Skeletal muscle satellite cell (primary cell): ENCODE measurements around the gene PPIL1.

ENCODE experiments used
- H3K27me3 ChIP-seq: 2 replicates; pipeline ENCODE4 v1.7.0; 2013; ENCODE audit warnings: low read length; ENCODE audit not compliant: control insufficient read depth, insufficient read depth
- H3K36me3 ChIP-seq: 2 replicates; pipeline ENCODE4 v1.7.0; 2013; ENCODE audit warnings: mild to moderate bottlenecking, control low read depth, low read length; ENCODE audit not compliant: insufficient read depth
- H3K4me1 ChIP-seq: 2 replicates; pipeline ENCODE4 v1.7.0; 2013; ENCODE audit warnings: low read length; ENCODE audit not compliant: control insufficient read depth, insufficient read depth
- H3K4me2 ChIP-seq: 2 replicates; pipeline ENCODE4 v1.7.0; 2013; ENCODE audit warnings: mild to moderate bottlenecking, low read length
- H3K4me3 ChIP-seq: 2 replicates; pipeline ENCODE4 v1.7.0; 2013; ENCODE audit warnings: low read length
- H3K9ac ChIP-seq: 2 replicates; pipeline ENCODE4 v1.7.0; 2013; ENCODE audit warnings: mild to moderate bottlenecking, low read depth, low read length, moderate library complexity
- H3K9me3 ChIP-seq: replicated peaks from 2 replicates; pipeline ENCODE4 v1.7.0; 2013; ENCODE audit warnings: mild to moderate bottlenecking, control low read depth, low read length

Gene PPIL1

GRCh38 chr6:36888115-36888643 lies 13.6 kb upstream of the PPIL1 start:
- peaks cover 11% of the 10 kb centered on the region for H3K4me1 ChIP-seq
- H3K27me3 ChIP-seq, result no peaks in the 10 kb centered on the region
- no peak overlapping the region for H3K9ac ChIP-seq
- H3K4me2 ChIP-seq, result no peak overlapping the region
- no peak overlapping the region for H3K4me3 ChIP-seq
- H3K9me3 ChIP-seq, result no peaks in the 10 kb centered on the region
- peaks cover 4% of the 10 kb centered on the region for H3K36me3 ChIP-seq

DNA sequence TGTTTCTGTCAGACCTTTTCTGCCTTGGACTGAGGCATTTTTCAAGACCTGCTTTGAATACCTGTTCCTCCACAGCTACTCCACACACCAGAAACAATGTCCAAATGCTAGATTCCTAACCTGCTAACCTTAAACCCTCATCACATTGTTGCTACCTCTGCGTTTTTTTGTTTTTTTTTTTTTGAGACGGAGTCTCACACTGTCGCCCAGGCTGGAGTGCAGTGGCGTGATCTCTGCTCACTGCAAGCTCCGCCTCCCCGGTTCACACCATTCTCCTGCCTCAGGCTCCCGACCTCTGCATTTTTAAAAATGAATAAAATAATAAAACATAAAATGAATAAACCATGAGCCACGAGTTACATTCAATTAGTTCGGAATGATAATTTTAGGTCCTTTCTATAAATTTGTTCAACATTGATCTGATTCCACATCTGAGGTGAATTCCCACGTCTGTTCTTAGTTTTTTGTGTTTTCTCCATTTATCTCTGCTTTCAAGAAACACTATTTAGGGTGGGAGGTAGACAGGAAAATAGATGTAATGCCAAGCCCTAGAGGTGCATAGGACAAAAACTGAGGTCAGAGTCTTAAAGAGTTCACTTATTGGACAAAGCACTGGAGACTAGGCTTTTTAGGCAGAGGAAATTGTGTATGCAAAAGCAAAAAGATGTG lies 12.5 kb upstream of the PPIL1 start:
- Histone ChIP-seq H3K9me3 (no peaks in the 10 kb centered on the region), H3K9ac (peak overlapping the region; percentile 93), H3K27me3 (no peaks in the 10 kb centered on the region), H3K4me2 (peak overlapping the region; percentile 85), H3K4me1 (peaks cover 11% of the 10 kb centered on the region), H3K4me3 (peak overlapping the region; percentile 91), H3K36me3 (no peaks in the 10 kb centered on the region)

DNA sequence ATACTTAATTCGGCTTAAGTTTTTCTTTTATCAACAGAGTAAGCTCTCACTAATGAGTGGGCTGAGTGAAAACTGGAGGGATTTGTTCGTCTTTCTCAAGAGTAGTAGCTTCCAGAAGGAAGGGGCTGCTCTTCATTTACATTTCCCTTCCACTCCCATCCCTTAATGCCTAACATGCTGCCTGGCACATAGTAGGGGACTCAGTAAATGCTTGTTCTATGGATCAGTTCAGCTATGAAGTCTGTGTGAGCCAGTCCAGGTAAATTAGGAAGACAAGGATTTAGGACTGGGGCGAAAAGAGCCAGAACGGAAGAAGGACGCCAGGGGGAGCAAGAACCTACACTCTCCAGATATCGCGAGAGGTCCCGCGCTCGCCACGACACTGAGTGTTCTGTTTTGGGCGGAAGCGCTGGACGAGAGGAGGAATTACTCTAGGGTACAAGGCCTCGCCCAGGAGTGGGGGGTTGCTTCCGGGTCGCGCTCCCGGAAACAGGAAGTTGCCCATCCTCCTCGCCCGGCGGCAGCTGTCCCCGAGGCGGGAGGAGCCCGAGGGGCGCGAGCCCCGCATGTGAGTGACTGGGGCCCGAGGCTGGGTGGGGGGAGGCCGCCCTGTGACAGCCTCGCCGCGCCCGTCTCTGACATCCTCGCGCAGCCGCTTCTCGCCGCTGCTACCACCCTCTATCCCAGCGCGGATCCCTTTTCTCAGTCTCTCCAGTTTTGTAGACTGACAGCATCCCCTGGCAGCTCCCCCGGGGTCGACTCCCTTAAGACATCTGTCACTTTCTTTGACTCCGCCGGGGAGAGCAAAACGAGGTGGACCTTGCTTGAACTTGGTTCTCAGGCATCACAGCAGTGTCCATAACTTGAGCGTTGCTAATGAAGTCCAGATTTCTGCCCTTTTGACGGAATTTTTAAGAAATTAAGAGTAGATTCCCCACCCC lies 11.1 kb upstream of the PPIL1 start, which contains the start of gene C6orf89:
Gene C6orf89 (plus strand): TSS at position 492 of the 941 bp plus-strand sequence. CDS start 13,493 bp downstream, outside the sequence.
- H3K4me3 ChIP-seq, result peak within 1 kb of the TSS; percentile 91
- H3K27me3 ChIP-seq, result no peaks in the 10 kb centered on the region
- H3K9me3 ChIP-seq, result no peaks in the 10 kb centered on the region
- H3K4me2 ChIP-seq, result peak within 1 kb of the TSS; percentile 85
- no peaks in the 10 kb centered on the region for H3K36me3 ChIP-seq
- peaks cover 11% of the 10 kb centered on the region for H3K4me1 ChIP-seq
- peak within 1 kb of the TSS; percentile 93 for H3K9ac ChIP-seq

GRCh38 chr6:36884610-36885009 lies 10.0 kb upstream of the PPIL1 start:
- no peak overlapping the region for H3K4me3 ChIP-seq
- H3K9me3 ChIP-seq, result no peaks in the 10 kb centered on the region
- H3K4me1 ChIP-seq, result peaks cover 11% of the 10 kb centered on the region
- no peak overlapping the region for H3K4me2 ChIP-seq
- H3K36me3 ChIP-seq, result no peaks in the 10 kb centered on the region
- no peaks in the 10 kb centered on the region for H3K27me3 ChIP-seq
- no peak overlapping the region for H3K9ac ChIP-seq

DNA sequence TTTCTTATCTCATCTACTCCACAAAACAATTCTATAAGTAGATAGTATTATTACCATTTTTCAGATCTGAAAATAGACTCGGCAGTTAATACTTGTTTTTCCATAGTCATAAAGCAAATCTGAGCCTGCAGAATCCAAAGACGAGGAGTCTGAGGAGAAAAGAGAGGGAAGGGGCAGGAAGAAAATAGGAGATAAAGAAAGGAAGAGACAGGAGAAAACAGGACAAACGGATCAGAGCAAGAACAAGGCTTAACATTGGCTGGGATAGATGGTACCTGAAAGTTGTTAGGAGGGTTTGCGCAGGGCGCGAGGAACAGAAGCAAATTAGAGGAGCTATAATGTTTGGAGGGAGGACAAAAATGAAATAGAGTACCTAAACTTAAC lies 639 bp upstream of the PPIL1 start:
- Histone ChIP-seq H3K27me3 (no peaks in the 10 kb centered on the region), H3K4me2 (peak overlapping the region; percentile 79), H3K9ac (peak overlapping the region; percentile 98), H3K4me1 (peaks cover 11% of the 10 kb centered on the region), H3K4me3 (peak overlapping the region; percentile 97), H3K9me3 (no peaks in the 10 kb centered on the region), H3K36me3 (peaks cover 5% of the 10 kb centered on the region)

- Histone ChIP-seq H3K4me1 (peaks cover 11% of the 10 kb centered on the region), H3K4me3 (peak overlapping the region; percentile 97), H3K9ac (peak overlapping the region; percentile 98), H3K27me3 (no peaks in the 10 kb centered on the region), H3K4me2 (peak overlapping the region; percentile 79), H3K36me3 (peaks cover 5% of the 10 kb centered on the region), H3K9me3 (no peaks in the 10 kb centered on the region)
Observed at GRCh38 chr6:36873612-36874442, 776 bp downstream of the PPIL1 start.

DNA sequence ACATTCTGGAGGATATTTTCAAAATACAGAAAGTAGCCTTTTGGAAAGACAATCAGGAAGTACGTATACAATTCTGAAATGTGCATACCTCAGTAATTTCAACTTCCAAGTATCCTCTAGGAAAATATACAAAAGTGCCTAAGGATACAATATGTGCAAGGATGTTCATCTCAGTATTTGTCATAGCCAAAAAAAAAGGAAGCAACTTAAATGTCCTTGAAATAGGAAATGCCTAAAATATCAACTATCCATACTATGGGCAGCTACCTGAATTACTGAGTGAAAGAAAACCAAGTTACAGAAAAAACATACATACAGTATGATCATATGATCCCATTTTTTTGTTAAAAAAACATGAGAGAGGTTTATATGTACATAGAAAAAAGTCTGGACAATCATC lies 1.5 kb downstream of the PPIL1 start:
- Histone ChIP-seq H3K27me3 (no peaks in the 10 kb centered on the region), H3K4me1 (peaks cover 11% of the 10 kb centered on the region), H3K4me2 (peak overlapping the region; percentile 79), H3K9me3 (no peaks in the 10 kb centered on the region), H3K9ac (no peak overlapping the region), H3K36me3 (peaks cover 9% of the 10 kb centered on the region), H3K4me3 (no peak overlapping the region)

GRCh38 chr6:36871686-36872085 lies 2.9 kb downstream of the PPIL1 start:
- Histone ChIP-seq H3K9me3 (no peaks in the 10 kb centered on the region), H3K4me3 (no peak overlapping the region), H3K36me3 (peaks cover 13% of the 10 kb centered on the region), H3K4me2 (no peak overlapping the region), H3K4me1 (peaks cover 11% of the 10 kb centered on the region), H3K9ac (no peak overlapping the region), H3K27me3 (no peaks in the 10 kb centered on the region)

DNA sequence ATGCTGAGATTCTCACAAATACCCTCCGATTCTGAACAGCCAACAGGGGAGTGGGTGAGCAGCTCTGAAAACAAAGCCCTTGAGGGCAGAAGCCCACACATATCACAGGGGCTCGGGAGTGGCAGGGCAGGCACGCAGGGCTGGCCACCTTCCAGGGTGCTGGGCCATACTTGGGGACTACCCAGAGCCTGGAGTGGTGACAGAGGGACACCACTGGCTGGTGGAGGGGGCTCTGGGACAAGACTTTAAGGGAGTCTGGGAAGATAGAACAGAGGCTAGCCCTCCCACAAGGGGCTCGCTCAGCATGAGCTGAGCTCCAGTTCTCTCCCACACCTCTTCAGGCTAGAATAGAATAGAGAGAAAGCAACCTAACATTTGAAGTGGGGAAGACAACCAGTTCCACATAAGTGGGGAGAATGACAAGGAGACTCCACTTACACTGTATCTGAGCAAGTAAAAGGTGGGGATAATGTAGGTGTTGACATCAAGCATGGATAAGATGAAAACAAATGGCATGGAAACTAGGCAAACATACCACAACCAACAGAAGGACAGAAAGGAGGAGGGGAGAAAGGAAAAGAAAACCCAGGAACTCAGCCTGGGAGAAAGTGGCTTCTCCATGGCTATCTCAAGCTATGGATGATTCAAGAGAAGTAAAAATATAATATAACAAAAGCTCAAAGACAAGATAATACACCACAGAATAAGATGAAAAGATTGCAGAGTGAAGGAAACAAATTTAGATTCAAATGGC lies 7.0 kb downstream of the PPIL1 start:
- H3K4me3 ChIP-seq, result no peak overlapping the region
- H3K9ac ChIP-seq, result no peak overlapping the region
- H3K9me3 ChIP-seq, result no peaks in the 10 kb centered on the region
- no peaks in the 10 kb centered on the region for H3K27me3 ChIP-seq
- no peaks in the 10 kb centered on the region for H3K4me1 ChIP-seq
- peaks cover 36% of the 10 kb centered on the region for H3K36me3 ChIP-seq
- no peak overlapping the region for H3K4me2 ChIP-seq

DNA sequence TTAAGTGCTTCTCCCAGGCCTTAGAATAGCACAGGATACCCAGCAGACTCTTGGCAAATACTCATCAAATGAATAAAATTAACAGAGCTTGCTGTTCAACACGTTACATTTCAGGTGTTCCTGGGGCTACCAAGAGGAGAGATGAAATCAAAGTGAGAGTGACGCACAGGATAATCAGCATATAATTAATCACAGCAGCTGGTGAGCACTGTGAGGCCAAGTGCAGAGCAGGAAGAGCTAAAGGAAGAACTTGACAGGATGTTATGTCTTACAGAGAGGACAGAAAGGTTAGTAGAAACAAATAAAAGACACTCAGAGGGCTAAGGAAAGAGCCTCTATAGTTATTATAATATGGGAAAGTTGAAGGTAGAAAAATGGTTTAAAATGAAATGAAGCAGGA lies 8.8 kb downstream of the PPIL1 start:
- Histone ChIP-seq H3K27me3 (no peaks in the 10 kb centered on the region), H3K9ac (no peak overlapping the region), H3K4me3 (no peak overlapping the region), H3K4me2 (no peak overlapping the region), H3K4me1 (no peaks in the 10 kb centered on the region), H3K36me3 (peaks cover 34% of the 10 kb centered on the region), H3K9me3 (no peaks in the 10 kb centered on the region)
